AG09309 (cell line): ENCODE data around the gene GPR142.

Experiments used
- DNase-seq: peaks from one replicate; pipeline ENCODE4 v3.0.0-alpha.2; 2010; ENCODE audit warnings: low read depth
- H3K4me3 ChIP-seq: 2 replicates; pipeline ENCODE4 v1.5.1; 2011; ENCODE audit warnings: mild to moderate bottlenecking, low read depth, low read length, moderate library complexity; ENCODE audit not compliant: control insufficient read depth
- CTCF ChIP-seq: IDR thresholded peaks from 2 replicates; pipeline ENCODE4 v1.5.1; 2011; ENCODE audit warnings: mild to moderate bottlenecking, low read depth, low read length, inconsistent platforms; ENCODE audit not compliant: insufficient read depth, control insufficient read depth; ENCODE audit errors: missing control alignments

Gene GPR142

DNA sequence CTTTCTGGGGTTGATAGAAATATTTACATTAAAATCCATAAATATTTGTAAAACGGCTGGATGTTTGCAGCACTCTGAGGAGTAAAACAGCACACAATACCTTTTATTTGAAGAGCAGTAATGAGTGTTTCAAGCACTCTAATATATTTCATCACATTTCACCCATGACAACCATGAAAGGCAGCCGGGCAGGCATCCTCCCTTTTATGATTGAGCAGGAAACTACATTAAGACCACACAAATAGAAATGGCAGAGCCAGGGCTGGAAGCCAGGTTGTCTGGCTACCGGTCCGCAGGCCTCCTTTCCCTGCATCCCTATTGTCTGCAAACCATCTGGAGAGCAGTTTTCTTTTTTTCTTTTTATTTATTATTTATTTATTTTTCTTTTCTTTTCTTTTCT, 41.5 kb downstream of the GPR142 start:
- DNase-seq = no peak
- TF ChIP-seq CTCF = no peak

DNA sequence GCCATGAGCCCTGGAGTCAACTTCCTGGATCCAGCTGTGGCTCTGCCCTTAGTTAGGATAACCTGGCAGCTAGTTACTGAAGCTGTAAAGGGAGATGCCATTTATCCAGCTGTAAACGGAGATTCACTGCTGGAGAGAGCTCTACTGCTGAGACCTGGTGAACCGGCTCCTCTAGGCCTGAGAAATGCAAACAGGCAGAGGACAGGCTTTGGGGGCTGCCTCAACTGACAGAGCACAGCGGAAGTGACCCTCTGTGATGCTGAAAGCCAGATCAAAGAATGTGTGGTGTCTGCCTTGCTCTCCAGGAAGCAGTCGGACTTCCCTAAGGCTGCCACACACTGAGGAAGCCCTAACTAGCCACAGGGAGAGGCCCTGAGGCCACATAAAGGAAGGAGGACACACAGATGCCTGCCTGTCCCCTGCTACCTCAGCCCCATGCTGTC, 42.7 kb downstream of the GPR142 start:
- DNase-seq = no peak

More for the DNA sequence above, 41.5 kb downstream of the GPR142 start:
- no peak overlapping the region for H3K4me3 ChIP-seq

DNA sequence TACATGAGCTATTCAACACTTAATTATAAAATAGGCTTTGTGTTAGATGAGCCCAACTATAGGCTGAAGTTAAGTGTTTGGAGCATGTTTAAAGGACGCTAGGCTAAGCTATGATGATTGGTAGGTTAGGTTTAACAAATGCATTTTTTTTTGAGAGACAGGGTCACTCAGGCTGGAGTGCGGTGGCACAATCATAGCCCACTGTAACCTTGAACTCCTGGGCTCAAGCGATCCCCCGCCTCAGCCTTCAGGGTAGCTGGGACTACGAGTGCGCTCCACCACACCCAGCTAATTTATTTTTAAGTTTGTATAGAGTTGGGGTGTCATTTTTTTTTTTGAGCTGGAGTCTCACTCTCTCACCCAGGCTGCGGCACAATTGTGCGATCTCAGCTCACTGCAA, 45.3 kb downstream of the GPR142 start:
- no peak overlapping the region for H3K4me3 ChIP-seq
- no peak for DNase-seq
- TF ChIP-seq CTCF = no peak

More for the DNA sequence above, 42.7 kb downstream of the GPR142 start:
- no peak overlapping the region for H3K4me3 ChIP-seq
- no peak for TF ChIP-seq CTCF

- no peak for DNase-seq
- TF ChIP-seq CTCF = no peak
- no peak overlapping the region for H3K4me3 ChIP-seq
Observed at GRCh38 chr17:74413491-74413890, 46.2 kb downstream of the GPR142 start.

DNA sequence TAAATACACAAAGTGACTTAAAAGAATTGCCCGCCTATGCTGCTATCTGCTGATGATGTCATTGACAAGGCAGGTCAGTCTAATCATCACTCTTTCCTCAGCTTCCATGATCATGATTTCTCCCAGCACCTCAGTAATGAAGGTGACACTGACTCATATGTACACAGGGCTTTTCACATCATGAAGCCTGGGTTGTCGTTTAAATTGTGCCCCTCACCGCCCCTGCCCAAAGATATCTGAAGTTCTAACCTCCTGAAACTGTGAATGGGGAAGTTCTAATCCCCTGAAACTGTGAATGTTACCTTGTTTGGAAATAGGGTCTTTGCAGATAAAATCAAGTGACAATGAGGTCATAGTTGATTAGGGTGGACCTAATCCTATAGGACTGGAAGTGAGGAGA, 47.2 kb downstream of the GPR142 start:
- TF ChIP-seq CTCF = no peak
- DNase-seq = no peak
- H3K4me3 ChIP-seq = no peak overlapping the region

DNA sequence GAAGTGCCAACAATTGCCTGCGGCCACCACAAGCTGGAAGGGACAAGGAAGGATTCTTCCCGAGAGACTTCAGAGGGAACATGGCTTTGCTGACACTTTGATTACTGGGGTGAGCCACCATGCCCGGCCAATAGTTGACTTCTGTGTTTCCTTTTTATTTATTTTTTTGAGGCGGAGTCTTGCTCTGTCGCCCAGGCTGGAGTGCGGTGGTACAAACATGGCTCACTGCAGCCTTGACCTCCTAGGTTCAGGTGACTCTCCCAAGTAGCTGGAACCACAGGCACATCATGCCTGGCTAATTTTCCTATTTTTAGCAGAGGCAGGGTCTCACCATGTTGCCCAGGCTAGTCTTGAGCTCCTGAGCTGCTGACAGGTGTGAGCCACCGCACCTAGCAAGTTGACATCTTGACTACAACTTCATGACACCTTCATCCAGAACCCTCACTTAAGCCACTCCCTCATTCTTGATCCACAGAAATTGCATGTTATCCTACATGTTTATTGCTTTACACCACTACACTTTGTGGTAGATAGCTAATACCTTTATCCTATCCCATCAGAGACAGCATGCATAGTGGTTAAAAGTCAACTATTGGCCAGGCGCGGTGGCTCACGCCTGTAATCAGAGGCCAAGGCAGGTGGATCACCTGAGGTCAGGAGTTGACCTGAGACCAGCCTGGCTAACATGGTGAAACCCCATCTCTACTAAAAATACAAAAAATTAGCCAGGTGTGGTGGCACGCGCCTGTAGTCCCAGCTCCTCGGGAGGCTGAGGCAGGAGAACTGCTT, 48.5 kb downstream of the GPR142 start:
- TF ChIP-seq CTCF = no peak
- no peak overlapping the region for H3K4me3 ChIP-seq
- DNase-seq = no peak
